ENCODE data around the gene C1orf53. TPM values are rescaled to one million over a fixed set of nuclear protein-coding genes. Genes with fewer than 3 reads are reported as not detected.

The C1orf53 gene
- total and polyA plus RNA-seq, 12 donors, result 8.9 to 63.8 (median 15.4) TPM

GRCh38 chr1:197921235-197922069, 19.0 kb downstream of the C1orf53 start:
- Histone ChIP-seq H3K4me1 (replicated peaks in 1 of 2) (peaks cover 13 to 27% of the 10 kb centered on the region in 2 donors), H3K9me3 (replicated peaks in 1 of 3) (no peaks in the 10 kb centered on the region), H3K27ac (no peak overlapping the region), H3K4me3 (no peak overlapping the region), H3K36me3 (replicated peaks in 1 of 2) (no peaks in the 10 kb centered on the region), H3K27me3 (peaks cover 56% of the 10 kb centered on the region)
- intact Hi-C loops (cut with DNase I), result loop anchor here in 1 of 2 donors (10.0 kb wide), 1 partner anchor 287 kb away; no protein-coding TSS in a partner anchor
- DNase-seq, result no peak
- 28 to 32% (median 31%) methylated on average over 12 to 33 of the region's 33 CpGs for WGBS, 4 donors
- TF ChIP-seq POLR2A (IDR thresholded peaks at IDR 0.05), result no peak
- TF ChIP-seq, protein P1, sequence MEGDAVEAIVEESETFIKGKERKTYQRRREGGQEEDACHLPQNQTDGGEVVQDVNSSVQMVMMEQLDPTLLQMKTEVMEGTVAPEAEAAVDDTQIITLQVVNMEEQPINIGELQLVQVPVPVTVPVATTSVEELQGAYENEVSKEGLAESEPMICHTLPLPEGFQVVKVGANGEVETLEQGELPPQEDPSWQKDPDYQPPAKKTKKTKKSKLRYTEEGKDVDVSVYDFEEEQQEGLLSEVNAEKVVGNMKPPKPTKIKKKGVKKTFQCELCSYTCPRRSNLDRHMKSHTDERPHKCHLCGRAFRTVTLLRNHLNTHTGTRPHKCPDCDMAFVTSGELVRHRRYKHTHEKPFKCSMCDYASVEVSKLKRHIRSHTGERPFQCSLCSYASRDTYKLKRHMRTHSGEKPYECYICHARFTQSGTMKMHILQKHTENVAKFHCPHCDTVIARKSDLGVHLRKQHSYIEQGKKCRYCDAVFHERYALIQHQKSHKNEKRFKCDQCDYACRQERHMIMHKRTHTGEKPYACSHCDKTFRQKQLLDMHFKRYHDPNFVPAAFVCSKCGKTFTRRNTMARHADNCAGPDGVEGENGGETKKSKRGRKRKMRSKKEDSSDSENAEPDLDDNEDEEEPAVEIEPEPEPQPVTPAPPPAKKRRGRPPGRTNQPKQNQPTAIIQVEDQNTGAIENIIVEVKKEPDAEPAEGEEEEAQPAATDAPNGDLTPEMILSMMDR (IDR thresholded peaks at IDR 0.05), result no peak

- Histone ChIP-seq H3K9me3 (replicated peaks in 1 of 3) (no peaks in the 10 kb centered on the region), H3K4me3 (no peak overlapping the region), H3K27me3 (peaks cover 56% of the 10 kb centered on the region), H3K4me1 (replicated peaks in 1 of 2) (peaks cover 12 to 22% of the 10 kb centered on the region in 2 donors), H3K36me3 (replicated peaks in 1 of 2) (no peaks in the 10 kb centered on the region), H3K27ac (no peak overlapping the region)
- 74 to 90% (median 82%) methylated on average over 2 of the region's 2 CpGs for WGBS, 4 donors
- DNase-seq, result no peak
- TF ChIP-seq, protein P1 (IDR thresholded peaks at IDR 0.05), result no peak
- TF ChIP-seq POLR2A (IDR thresholded peaks at IDR 0.05), result no peak
- intact Hi-C loops (cut with DNase I), result loop anchor here in 1 of 2 donors (10.0 kb wide), 1 partner anchor 287 kb away; no protein-coding TSS in a partner anchor
Observed at GRCh38 chr1:197922070-197922390, 19.6 kb downstream of the C1orf53 start.

DNA sequence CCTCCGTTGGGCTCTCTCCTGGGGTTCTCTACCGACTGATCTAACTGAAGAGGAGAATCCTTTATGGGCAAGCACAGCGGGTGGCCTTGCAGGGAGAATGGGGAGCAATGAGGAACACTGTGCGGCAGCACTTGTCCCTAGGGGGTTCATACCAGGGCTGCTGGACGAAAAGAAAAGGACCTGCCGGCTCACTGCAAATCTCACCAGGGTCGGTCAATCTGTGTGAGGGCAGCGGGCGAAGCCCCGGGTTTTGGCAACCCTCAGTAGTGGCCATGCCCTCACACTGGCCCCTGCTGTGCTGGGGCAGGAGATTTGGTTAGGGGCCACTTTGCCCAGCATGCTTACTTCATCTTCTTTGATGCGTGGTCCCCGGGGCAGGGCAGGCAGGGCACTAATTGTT, 20.6 kb downstream of the C1orf53 start:
- TF ChIP-seq, protein P1 (IDR thresholded peaks at IDR 0.05), result no peak
- TF ChIP-seq POLR2A (IDR thresholded peaks at IDR 0.05), result no peak
- peaks cover 9 to 13% of the 10 kb centered on the region in 2 donors for H3K4me1 ChIP-seq (replicated peaks in 1 of 2)
- H3K36me3 ChIP-seq (replicated peaks in 1 of 2), result no peaks in the 10 kb centered on the region
- intact Hi-C loops (cut with DNase I), result loop anchor here in 1 of 2 donors (10.0 kb wide), 1 partner anchor 288 kb away; no protein-coding TSS in a partner anchor
- DNase-seq, result no peak
- WGBS, 4 donors, result 58 to 84% (median 72%) methylated on average over 7 to 12 of the region's 12 CpGs
- H3K27ac ChIP-seq, result no peak overlapping the region
- H3K27me3 ChIP-seq, result peaks cover 53% of the 10 kb centered on the region
- H3K4me3 ChIP-seq, result no peak overlapping the region
- no peaks in the 10 kb centered on the region for H3K9me3 ChIP-seq (replicated peaks in 1 of 3)

GRCh38 chr1:197924516-197925123, 22.2 kb downstream of the C1orf53 start:
- Histone ChIP-seq H3K27me3 (peaks cover 53% of the 10 kb centered on the region), H3K4me1 (replicated peaks in 1 of 2) (peaks cover 0 to 2% of the 10 kb centered on the region in 2 donors), H3K27ac (no peak overlapping the region), H3K4me3 (no peak overlapping the region), H3K9me3 (replicated peaks in 1 of 3) (no peaks in the 10 kb centered on the region), H3K36me3 (replicated peaks in 1 of 2) (no peaks in the 10 kb centered on the region)
- peak in 5 of 7 donors; percentile 19 to 68 (median 48) for DNase-seq
- intact Hi-C loops (cut with DNase I), result loop anchor here in 1 of 2 donors (10.0 kb wide), 1 partner anchor 290 kb away; no protein-coding TSS in a partner anchor
- TF ChIP-seq POLR2A (IDR thresholded peaks at IDR 0.05), result no peak
- TF ChIP-seq, protein P1 (IDR thresholded peaks at IDR 0.05), result peak; percentile 20 to 64 (median 58)
- WGBS, 4 donors, result 6 to 52% (median 41%) methylated on average over 2 to 4 of the region's 4 CpGs

Measured in adrenal gland (tissue), 12 donors.